ENCODE data around the gene GAPT.

DNA sequence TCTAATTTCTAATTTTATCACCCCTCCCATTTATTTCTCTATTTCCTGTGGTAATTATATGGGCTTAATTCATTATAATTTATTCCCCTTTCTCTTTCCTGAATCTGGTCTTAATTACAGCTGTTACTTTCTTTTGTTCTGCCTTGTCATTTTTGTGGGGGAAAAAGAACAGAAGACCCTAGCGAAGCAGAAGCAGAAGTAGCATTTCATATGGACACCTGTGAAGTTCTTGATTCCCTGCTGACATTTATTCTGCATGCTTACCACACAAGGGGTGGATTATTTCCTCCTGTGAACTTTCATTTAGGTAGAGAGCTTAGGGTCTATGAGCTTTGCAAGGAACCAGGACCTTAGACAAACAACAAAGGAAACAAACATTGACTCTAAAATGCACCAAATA, 33.3 kb downstream of the GAPT start:
- TF ChIP-seq L3MBTL2 (conservative IDR thresholded peaks at IDR 0.05) (no peak), FOXM1 (IDR thresholded peaks at IDR 0.05; ENCODE audit: borderline replicate concordance) (no peak), HDGF (IDR thresholded peaks at IDR 0.05; ENCODE audit: borderline replicate concordance) (no peak), BHLHE40 (IDR thresholded peaks at IDR 0.05; ENCODE audit: borderline replicate concordance) (no peak), SUZ12 (IDR thresholded peaks at IDR 0.05) (no peak), LEF1 (IDR thresholded peaks at IDR 0.05; ENCODE audit: borderline replicate concordance) (no peak), SP1 (IDR thresholded peaks at IDR 0.05) (no peak), ARNT (IDR thresholded peaks at IDR 0.05) (no peak), FOXA1 (IDR thresholded peaks at IDR 0.05) (no peak)
